AG09309 (cell line): ENCODE data around the gene PHGDH.

Experiments
- DNase-seq: peaks from one replicate; pipeline ENCODE4 v3.0.0-alpha.2; 2010; ENCODE audit warnings: low read depth
- H3K4me3 ChIP-seq: 2 replicates; pipeline ENCODE4 v1.5.1; 2011; ENCODE audit warnings: mild to moderate bottlenecking, low read depth, low read length, moderate library complexity; ENCODE audit not compliant: control insufficient read depth
- TF ChIP-seq, protein P1 (sequence below): IDR thresholded peaks from 2 replicates; pipeline ENCODE4 v1.5.1; 2011; ENCODE audit warnings: mild to moderate bottlenecking, low read depth, low read length, inconsistent platforms; ENCODE audit not compliant: insufficient read depth, control insufficient read depth; ENCODE audit errors: missing control alignments

Gene PHGDH

DNA sequence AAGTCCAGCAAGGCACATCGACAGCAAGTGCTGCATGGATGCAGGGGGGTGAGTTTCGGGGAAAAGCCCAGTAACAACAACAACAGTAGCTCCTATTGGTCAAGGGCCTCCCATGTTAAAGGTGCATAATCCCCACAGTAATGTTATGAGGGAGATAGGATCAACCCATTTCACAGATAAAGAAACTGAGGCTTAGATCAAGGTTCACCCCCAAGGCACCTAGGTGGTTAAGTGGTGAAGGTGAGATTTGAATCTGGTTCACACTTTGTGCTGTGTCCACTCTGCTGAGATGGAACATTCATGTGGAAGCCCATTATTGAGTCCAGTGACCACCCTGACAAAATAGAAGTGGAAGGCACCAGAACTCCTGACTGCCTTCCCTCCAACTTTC is 24.9 kb downstream of the PHGDH start:
- TF ChIP-seq, protein P1, sequence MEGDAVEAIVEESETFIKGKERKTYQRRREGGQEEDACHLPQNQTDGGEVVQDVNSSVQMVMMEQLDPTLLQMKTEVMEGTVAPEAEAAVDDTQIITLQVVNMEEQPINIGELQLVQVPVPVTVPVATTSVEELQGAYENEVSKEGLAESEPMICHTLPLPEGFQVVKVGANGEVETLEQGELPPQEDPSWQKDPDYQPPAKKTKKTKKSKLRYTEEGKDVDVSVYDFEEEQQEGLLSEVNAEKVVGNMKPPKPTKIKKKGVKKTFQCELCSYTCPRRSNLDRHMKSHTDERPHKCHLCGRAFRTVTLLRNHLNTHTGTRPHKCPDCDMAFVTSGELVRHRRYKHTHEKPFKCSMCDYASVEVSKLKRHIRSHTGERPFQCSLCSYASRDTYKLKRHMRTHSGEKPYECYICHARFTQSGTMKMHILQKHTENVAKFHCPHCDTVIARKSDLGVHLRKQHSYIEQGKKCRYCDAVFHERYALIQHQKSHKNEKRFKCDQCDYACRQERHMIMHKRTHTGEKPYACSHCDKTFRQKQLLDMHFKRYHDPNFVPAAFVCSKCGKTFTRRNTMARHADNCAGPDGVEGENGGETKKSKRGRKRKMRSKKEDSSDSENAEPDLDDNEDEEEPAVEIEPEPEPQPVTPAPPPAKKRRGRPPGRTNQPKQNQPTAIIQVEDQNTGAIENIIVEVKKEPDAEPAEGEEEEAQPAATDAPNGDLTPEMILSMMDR = no peak
- no peak overlapping the region for H3K4me3 ChIP-seq
- DNase-seq = no peak

DNA sequence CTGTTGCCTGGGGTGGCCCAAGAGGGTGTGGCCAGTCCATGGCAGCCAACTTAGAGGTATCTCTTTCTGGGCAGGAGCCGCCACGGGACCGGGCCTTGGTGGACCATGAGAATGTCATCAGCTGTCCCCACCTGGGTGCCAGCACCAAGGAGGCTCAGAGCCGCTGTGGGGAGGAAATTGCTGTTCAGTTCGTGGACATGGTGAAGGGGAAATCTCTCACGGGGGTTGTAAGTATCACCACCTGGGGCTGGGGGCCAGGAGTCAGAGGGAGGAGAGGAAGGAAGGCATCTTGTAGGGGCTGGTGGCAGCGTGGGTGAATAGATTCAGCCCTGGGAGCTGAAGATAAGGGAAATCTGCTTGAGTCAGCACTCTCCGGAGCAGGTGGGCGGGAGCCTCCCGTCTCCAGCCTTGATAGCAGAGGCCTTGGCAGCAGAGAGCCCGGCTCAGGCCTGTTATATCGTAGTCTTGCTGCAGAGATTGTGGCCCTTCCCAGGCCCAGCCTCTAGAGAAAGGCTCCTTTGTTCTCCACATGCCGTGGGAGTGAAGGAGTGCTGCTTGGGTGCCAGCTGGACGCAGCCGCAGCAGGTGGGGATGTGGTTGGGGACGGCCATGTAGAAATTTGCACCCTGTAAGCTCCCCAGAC is 25.4 kb downstream of the PHGDH start:
- H3K4me3 ChIP-seq = no peak overlapping the region
- no peak for DNase-seq
- TF ChIP-seq, protein P1 = no peak

DNA sequence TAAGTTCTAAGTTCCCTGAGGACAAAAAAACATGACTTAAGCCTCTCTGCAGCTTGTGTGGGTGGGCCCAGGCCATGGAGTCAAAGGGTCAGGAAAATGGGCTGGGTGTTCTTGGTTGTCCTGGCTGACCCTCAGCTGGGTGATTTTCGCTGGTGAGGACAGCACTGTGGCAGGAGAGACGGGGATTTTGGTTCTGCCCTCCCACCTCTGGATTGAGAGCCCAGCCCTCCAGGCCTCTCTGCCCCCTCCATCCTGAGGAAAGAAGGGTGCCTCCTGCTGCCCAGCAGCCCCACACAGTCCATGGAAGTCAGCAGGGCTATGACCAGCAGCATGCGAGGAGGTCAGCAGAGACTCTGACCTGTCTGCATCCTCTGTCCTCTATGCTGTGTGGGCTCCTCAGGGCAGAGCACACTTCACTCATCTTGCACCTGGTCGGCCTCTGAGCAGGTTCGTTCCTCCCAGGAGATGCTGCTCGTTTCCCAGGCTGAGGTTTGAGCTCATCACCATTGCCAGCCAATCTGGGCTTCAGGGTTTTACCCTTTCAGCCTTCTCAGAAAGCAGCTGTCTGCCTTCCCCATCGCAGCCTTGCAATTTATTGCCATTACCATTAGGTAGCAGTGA is 26.5 kb downstream of the PHGDH start:
- no peak overlapping the region for H3K4me3 ChIP-seq
- no peak for DNase-seq
- TF ChIP-seq, protein P1 = no peak

DNA sequence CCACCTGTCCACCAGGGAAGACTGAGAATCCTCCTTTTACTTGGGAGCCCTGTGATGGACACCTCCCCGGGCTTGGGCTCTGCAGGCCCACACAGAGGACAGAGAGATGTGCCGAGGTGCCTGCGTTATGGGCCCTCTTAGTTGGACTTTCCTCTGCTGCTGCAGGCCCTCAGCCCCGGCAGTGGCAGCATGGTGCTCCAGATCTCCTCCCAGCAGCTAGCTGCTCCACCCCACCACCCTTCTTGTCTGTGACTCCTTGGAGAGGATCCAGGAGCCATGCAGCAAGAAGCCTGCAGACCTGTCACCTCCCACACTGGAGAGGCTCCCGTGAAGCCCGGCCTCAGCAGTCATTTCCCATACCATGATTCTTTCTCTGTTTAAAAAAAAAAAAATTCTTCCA is 27.4 kb downstream of the PHGDH start:
- TF ChIP-seq, protein P1 = no peak
- DNase-seq = no peak
- H3K4me3 ChIP-seq = no peak overlapping the region

DNA sequence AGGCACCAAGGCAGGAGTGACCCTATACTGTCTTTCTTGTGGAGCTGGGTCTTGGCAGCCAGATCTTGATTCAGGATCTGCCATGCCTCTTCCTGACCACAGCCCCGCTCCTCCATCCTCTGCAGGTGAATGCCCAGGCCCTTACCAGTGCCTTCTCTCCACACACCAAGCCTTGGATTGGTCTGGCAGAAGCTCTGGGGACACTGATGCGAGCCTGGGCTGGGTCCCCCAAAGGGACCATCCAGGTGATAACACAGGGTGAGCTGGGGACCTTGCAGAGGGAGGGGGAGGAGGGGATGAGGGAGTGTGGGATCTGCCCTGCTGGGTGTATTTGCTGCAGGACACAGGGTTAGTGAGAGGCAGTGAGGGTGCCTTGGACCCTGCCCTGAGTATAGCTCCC is 28.5 kb downstream of the PHGDH start:
- no peak overlapping the region for H3K4me3 ChIP-seq
- DNase-seq = no peak
- TF ChIP-seq, protein P1 = no peak

DNA sequence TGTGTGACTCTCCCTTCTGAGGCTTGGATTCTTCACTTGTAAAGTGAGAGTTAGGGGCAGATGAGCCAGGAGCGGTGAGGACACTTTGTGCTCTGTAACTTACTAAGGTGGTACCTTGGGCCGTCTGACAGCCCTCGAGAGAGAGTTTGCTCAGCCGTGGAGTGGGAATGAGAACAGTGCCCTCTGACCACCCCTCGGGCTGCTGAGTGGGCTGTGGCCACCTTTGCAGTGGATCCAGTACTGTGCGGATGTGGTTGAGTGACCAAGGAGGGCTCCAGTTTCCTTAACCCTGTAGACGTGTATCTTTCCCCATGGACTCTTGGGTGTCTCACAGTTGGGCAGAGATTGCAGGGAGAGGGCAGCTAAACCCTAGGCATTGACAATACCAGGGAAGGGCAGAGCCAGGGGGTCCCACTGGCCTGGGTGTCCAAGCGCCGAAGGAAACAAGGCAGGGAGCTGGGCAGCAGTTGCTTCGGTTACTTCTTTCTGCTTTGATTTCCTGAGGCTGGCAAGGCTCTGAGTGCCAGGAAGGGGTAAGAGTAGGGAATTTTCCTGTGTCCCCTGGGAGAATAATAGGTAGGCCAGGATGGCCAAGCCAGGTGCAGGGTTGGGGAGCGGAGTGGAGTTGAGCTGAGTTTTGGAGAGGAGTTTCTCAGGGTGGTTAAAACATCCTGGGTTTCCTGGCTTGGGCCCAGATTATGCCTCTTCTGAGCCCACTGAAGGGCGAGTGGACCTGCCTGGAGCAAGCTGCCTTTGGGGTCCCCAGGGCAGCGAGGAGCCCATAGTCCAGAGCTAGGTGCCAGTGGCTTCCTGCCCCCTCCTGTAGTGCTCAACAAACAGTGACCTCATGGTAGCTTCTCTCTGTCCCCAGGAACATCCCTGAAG is 29.4 kb downstream of the PHGDH start:
- H3K4me3 ChIP-seq = no peak overlapping the region
- no peak for DNase-seq
- TF ChIP-seq, protein P1 = no peak
